ENCODE results near the gene MBNL1. TPM values are rescaled to one million over a fixed set of nuclear protein-coding genes. Genes with fewer than 3 reads are reported as not detected.
A peak's percentile ranks its signal among the peaks of the same experiment; 100 is the strongest.
"Not testable (repeated sequence)": the region's sequence is repeated elsewhere in the genome, so short reads cannot be mapped to it uniquely, and the experiment has no call there.

The MBNL1 gene
- total RNA-seq, 1 donor, result 712 TPM

- DNase-seq (ENCODE audit: low read depth in 2 of 3, low spot score in 2 of 3), result no peak
Observed at GRCh38 chr3:152317184-152317583, 48.5 kb downstream of the MBNL1 start.

GRCh38 chr3:152317956-152318355 is 49.2 kb downstream of the MBNL1 start:
- DNase-seq (ENCODE audit: low read depth in 2 of 3, low spot score in 2 of 3), result no peak

- DNase-seq (ENCODE audit: low read depth in 2 of 3, low spot score in 2 of 3), result no peak
Observed at GRCh38 chr3:152318512-152318911, 49.8 kb downstream of the MBNL1 start.

GRCh38 chr3:152319256-152319655 is 50.5 kb downstream of the MBNL1 start:
- no peak for DNase-seq (ENCODE audit: low read depth in 2 of 3, low spot score in 2 of 3)

- peak in 2 of 3 donors; percentile 73 to 85 for DNase-seq (ENCODE audit: low read depth in 2 of 3, low spot score in 2 of 3)
Observed at GRCh38 chr3:152319831-152320617, 51.3 kb downstream of the MBNL1 start.

- no peak for DNase-seq (ENCODE audit: low read depth in 2 of 3, low spot score in 2 of 3)
Observed at GRCh38 chr3:152321200-152321954, 52.6 kb downstream of the MBNL1 start.

- DNase-seq (ENCODE audit: low read depth in 2 of 3, low spot score in 2 of 3), result no peak
Observed at GRCh38 chr3:152321955-152322377, 53.2 kb downstream of the MBNL1 start.

- no peak for DNase-seq (ENCODE audit: low read depth in 2 of 3, low spot score in 2 of 3)
Observed at GRCh38 chr3:152322756-152323155, 54.0 kb downstream of the MBNL1 start.

GRCh38 chr3:152323834-152324233 is 55.1 kb downstream of the MBNL1 start:
- DNase-seq (ENCODE audit: low read depth in 2 of 3, low spot score in 2 of 3), result peak in 1 of 3 donors; percentile 35

- DNase-seq (ENCODE audit: low read depth in 2 of 3, low spot score in 2 of 3), result no peak
Observed at GRCh38 chr3:152325136-152325535, 56.4 kb downstream of the MBNL1 start.

- DNase-seq (ENCODE audit: low read depth in 2 of 3, low spot score in 2 of 3), result no peak
Observed at GRCh38 chr3:152327203-152327602, 58.5 kb downstream of the MBNL1 start.

- peak in 1 of 3 donors; percentile 33 for DNase-seq (ENCODE audit: low read depth in 2 of 3, low spot score in 2 of 3)
Observed at GRCh38 chr3:152328841-152329240, 60.1 kb downstream of the MBNL1 start.

GRCh38 chr3:152330559-152330958 is 61.8 kb downstream of the MBNL1 start:
- DNase-seq (ENCODE audit: low read depth in 2 of 3, low spot score in 2 of 3), result no peak

GRCh38 chr3:152331018-152331541 is 62.4 kb downstream of the MBNL1 start:
- DNase-seq (ENCODE audit: low read depth in 2 of 3, low spot score in 2 of 3), result peak in 2 of 3 donors; percentile 41 to 60

GRCh38 chr3:152331998-152332397 is 63.3 kb downstream of the MBNL1 start:
- DNase-seq (ENCODE audit: low read depth in 2 of 3, low spot score in 2 of 3), result no peak

- no peak for DNase-seq (ENCODE audit: low read depth in 2 of 3, low spot score in 2 of 3)
Observed at GRCh38 chr3:152333928-152334327, 65.2 kb downstream of the MBNL1 start.

GRCh38 chr3:152334761-152335160 is 66.0 kb downstream of the MBNL1 start:
- no peak for DNase-seq (ENCODE audit: low read depth in 2 of 3, low spot score in 2 of 3)

GRCh38 chr3:152335273-152335672 is 66.5 kb downstream of the MBNL1 start:
- no peak for DNase-seq (ENCODE audit: low read depth in 2 of 3, low spot score in 2 of 3)

- not testable (repeated sequence) for DNase-seq (ENCODE audit: low read depth in 2 of 3, low spot score in 2 of 3)
Observed at GRCh38 chr3:152337337-152337736, 68.6 kb downstream of the MBNL1 start.

- DNase-seq (ENCODE audit: low read depth in 2 of 3, low spot score in 2 of 3), result no peak
Observed at GRCh38 chr3:152338159-152338720, 69.5 kb downstream of the MBNL1 start.

- no peak for DNase-seq (ENCODE audit: low read depth in 2 of 3, low spot score in 2 of 3)
Observed at GRCh38 chr3:152339881-152340505, 71.3 kb downstream of the MBNL1 start.
